Mammary epithelial cell (primary cell): ENCODE measurements around the gene ATAD3C.

Experiments used
- CTCF ChIP-seq, 2 donors: IDR thresholded peaks in 1 of 2; conservative IDR thresholded peaks in 1 of 2; 2 replicates each; pipeline ENCODE4 v1.5.1; 2011 to 2012; ENCODE audit warnings: inconsistent platforms in 2 of 2, low read length in 2 of 2, mild to moderate bottlenecking in 2 of 2, control low read depth in 1 of 2, low read depth in 1 of 2; ENCODE audit not compliant: insufficient read depth in 1 of 2; ENCODE audit errors: extremely low read depth in 1 of 2
- EZH2 ChIP-seq: IDR thresholded peaks from 2 replicates; pipeline ENCODE4 v1.6.1; 2012; ENCODE audit warnings: low read length, inconsistent platforms, borderline replicate concordance

GRCh38 chr1:1406821-1407635 is 42.5 kb upstream of the ATAD3C start, which contains the start of gene MRPL20:
- TF ChIP-seq CTCF (conservative IDR thresholded peaks at IDR 0.05 in 1 of 2, IDR thresholded peaks at IDR 0.05 in 1 of 2; ENCODE audit: extremely low read depth in 1 of 2, insufficient read depth in 1 of 2, low read depth in 1 of 2, low read length in 2 of 2) (no peak), EZH2 (no peak)
